Activated T-cell treated with anti-CD3 and anti-CD28 coated beads, Interleukin-2, amount 50 U/mL, for 4 hours (primary cell): Measurements from ENCODE around the gene RELCH. TPM values are rescaled to one million over a fixed set of nuclear protein-coding genes. Genes with fewer than 3 reads are reported as not detected.

ENCODE experiments used
- total RNA-seq, 3 donors: library from RNA; stranded (reverse); gene quantifications; one replicate each; pipeline ENCODE4 v1.2.1, GENCODE V29; 2021

The RELCH gene
- total RNA-seq, 3 donors from 2014 or later, result 14.6 to 20.2 (median 18.8) TPM

Other genes with a start within 250 kb of the RELCH start
- 10 to 100 TPM; 15.9 to 18.9 (median 17.1) TPM for gene PIGN, start 199 bp upstream of the RELCH start, total RNA-seq
- 1 to 10 TPM; 1.3 to 2.9 (median 1.7) TPM for gene TNFRSF11A, start 138.1 kb downstream of the RELCH start, total RNA-seq